GM23248 (cell line): ENCODE data around the gene TET2.

ENCODE experiments used
- EZH2 ChIP-seq: fragments of 200-600 bp; sonication (generic); IDR thresholded peaks from 2 replicates; pipeline ENCODE4 v1.6.1; 2018; ENCODE audit warnings: antibody characterized with exemption, mild to moderate bottlenecking; ENCODE audit not compliant: insufficient read depth, poor library complexity, severe bottlenecking
- EZH2phosphoT487 ChIP-seq: fragments of 200-600 bp; sonication (generic); IDR thresholded peaks from 2 replicates; pipeline ENCODE4 v1.6.1; 2018; ENCODE audit warnings: antibody characterized with exemption, moderate library complexity, mild to moderate bottlenecking, low read depth; ENCODE audit not compliant: insufficient read depth

DNA sequence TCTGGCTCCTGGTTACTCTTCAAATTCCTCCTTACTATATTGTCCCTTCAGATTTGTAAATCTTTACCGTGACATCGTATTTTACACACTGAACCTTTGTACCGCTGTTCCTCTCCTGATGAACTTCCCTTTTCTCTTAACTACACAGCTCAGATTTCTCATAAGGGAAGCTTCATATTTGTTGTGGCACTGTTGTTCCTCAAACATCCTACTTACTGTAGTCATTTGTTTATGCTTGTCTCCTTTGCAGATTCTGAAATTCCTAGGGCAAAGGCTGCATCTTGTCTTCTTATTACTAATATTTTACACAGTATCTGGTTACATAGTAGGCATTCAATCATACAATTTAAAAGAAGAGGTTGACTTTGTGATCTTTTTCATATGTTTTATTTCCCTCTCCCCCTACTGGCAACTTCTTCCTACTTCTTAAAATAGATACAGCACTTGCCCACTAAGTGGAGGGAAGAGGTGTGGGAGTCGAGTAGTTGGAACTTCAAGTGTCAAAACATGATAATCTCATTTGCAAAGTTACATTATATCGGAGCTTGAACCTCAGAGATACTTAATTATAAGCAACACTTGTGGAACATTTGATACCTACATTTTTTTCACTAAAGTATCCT lies 50.0 kb downstream of the TET2 start:
- TF ChIP-seq EZH2 (no peak), EZH2phosphoT487 (no peak)
